Testis (tissue), 3 donors: ENCODE measurements around the gene NRG2. TPM values are rescaled to one million over a fixed set of nuclear protein-coding genes. Genes with fewer than 3 reads are reported as not detected.

Experiments
- DNase-seq: peaks from one replicate; pipeline ENCODE4 v3.0.0-alpha.2; 2019
- H3K27ac ChIP-seq, 2 donors: fragments of 200-600 bp; sonication (generic); one replicate each; pipeline ENCODE4 v1.5.1; 2019
- H3K27me3 ChIP-seq: fragments of 200-600 bp; sonication (generic); one replicate; pipeline ENCODE4 v1.5.1; 2019
- H3K36me3 ChIP-seq: fragments of 200-600 bp; sonication (generic); one replicate; pipeline ENCODE4 v1.5.1; 2017; ENCODE audit warnings: low read depth; ENCODE audit errors: missing control alignments
- H3K4me1 ChIP-seq: fragments of 200-600 bp; sonication (generic); one replicate; pipeline ENCODE4 v1.5.1; 2019
- H3K4me3 ChIP-seq, 2 donors: fragments of 200-600 bp; sonication (generic); one replicate each; pipeline ENCODE4 v1.5.1; 2017 to 2019
- H3K9me3 ChIP-seq: fragments of 200-600 bp; sonication (generic); one replicate; pipeline ENCODE4 v1.5.1; 2017
- CTCF ChIP-seq, 3 experiments: fragments of 450-650 bp in 2 of 3; fragments of 200-600 bp in 1 of 3; sonication (generic) in 1 of 3; IDR thresholded peaks; one replicate each; pipeline ENCODE4 v1.5.1; 2016 to 2019; ENCODE audit warnings: antibody characterized with exemption in 3 of 3, mild to moderate bottlenecking in 2 of 3, moderate library complexity in 1 of 3
- POLR2A ChIP-seq: fragments of 450-650 bp; IDR thresholded peaks from one replicate; pipeline ENCODE4 v1.6.1; 2017; ENCODE audit warnings: antibody characterized with exemption, mild to moderate bottlenecking, moderate library complexity
- WGBS, 2 donors: methylation state at CpG; one replicate each; pipeline ENCODE4 v1.1.5; 2018; 5-methylcytosine and 5-hydroxymethylcytosine counted together
- intact Hi-C: fragments of 100-400 bp; cut with DNase I; formaldehyde crosslinking; loops from one replicate; pipeline ENCODE4 v1.15.1; 2023; ENCODE audit warnings: low total_unique reads
- polyA plus RNA-seq: library from polyadenylated mRNA; stranded (reverse); fragments of 350-450 nt; fragmentation: Illumina TruSeq; extraction: RNeasy Lipid Tissue Mini Kit (QIAGEN cat#74804); gene quantifications from one replicate; pipeline ENCODE4 v1.2.3, GENCODE V29; 2014; ENCODE audit warnings: low read depth, low replicate concordance; ENCODE audit not compliant: insufficient read depth
- total RNA-seq, 2 donors: library from RNA; depleted of rRNA; stranded (reverse); fragments of >200 nt; gene quantifications; one replicate each; pipeline ENCODE4 v1.2.3, GENCODE V29; 2016

The NRG2 gene
- total and polyA plus RNA-seq, 3 donors from 2014 or later = 4.8 to 23.2 (median 13.0) TPM

- WGBS, 2 donors = 80 to 84% methylated on average over 4 of the region's 4 CpGs
Observed at GRCh38 chr5:139964266-139964993, 78.7 kb downstream of the NRG2 start.

GRCh38 chr5:139962445-139962844 is 80.7 kb downstream of the NRG2 start:
- intact Hi-C loops = loop anchor here (10.0 kb wide), 1 partner anchor 88 kb away; no protein-coding TSS in a partner anchor
- TF ChIP-seq POLR2A (no peak), CTCF (IDR thresholded peaks at IDR 0.05) (no peak)
- Histone ChIP-seq H3K27ac (peak overlapping the region in 1 of 2 donors; percentile 30), H3K4me3 (no peak overlapping the region), H3K9me3 (no peaks in the 10 kb centered on the region), H3K27me3 (no peaks in the 10 kb centered on the region), H3K36me3 (no peaks in the 10 kb centered on the region), H3K4me1 (peaks cover 27% of the 10 kb centered on the region)
- 91 to 100% methylated on average over 1 of the region's 1 CpG for WGBS, 2 donors
- DNase-seq = no peak

More at GRCh38 chr5:139964266-139964993, 78.7 kb downstream of the NRG2 start:
- DNase-seq = peak; percentile 10
- Histone ChIP-seq H3K27me3 (no peaks in the 10 kb centered on the region), H3K4me3 (no peak overlapping the region), H3K4me1 (peaks cover 26% of the 10 kb centered on the region), H3K27ac (no peak overlapping the region), H3K36me3 (no peaks in the 10 kb centered on the region), H3K9me3 (no peaks in the 10 kb centered on the region)
- TF ChIP-seq POLR2A = no peak
- intact Hi-C loops = loop anchor here (10.0 kb wide), 1 partner anchor 90 kb away; no protein-coding TSS in a partner anchor

GRCh38 chr5:139961435-139962157 is 81.5 kb downstream of the NRG2 start:
- no peaks in the 10 kb centered on the region for H3K9me3 ChIP-seq
- WGBS, 2 donors = 43 to 67% methylated on average over 2 to 5 of the region's 5 CpGs
- peak overlapping the region in 1 of 2 donors; percentile 30 for H3K27ac ChIP-seq
- no peak overlapping the region for H3K4me3 ChIP-seq
- H3K27me3 ChIP-seq = no peaks in the 10 kb centered on the region
- TF ChIP-seq CTCF (IDR thresholded peaks at IDR 0.05) = no peak
- TF ChIP-seq POLR2A = no peak
- peaks cover 27% of the 10 kb centered on the region for H3K4me1 ChIP-seq
- DNase-seq = peak; percentile 55
- H3K36me3 ChIP-seq = no peaks in the 10 kb centered on the region
- intact Hi-C loops = loop anchor here (10.0 kb wide), 1 partner anchor 87 kb away; no protein-coding TSS in a partner anchor

- intact Hi-C loops = loop anchor here (10.0 kb wide), 1 partner anchor 86 kb away; no protein-coding TSS in a partner anchor
- no peak overlapping the region for H3K4me3 ChIP-seq
- no peaks in the 10 kb centered on the region for H3K36me3 ChIP-seq
- WGBS, 2 donors = 74% methylated on average over 8 to 9 of the region's 9 CpGs
- no peak for DNase-seq
- TF ChIP-seq POLR2A (no peak), CTCF (IDR thresholded peaks at IDR 0.05) (no peak)
- peaks cover 27% of the 10 kb centered on the region for H3K4me1 ChIP-seq
- no peaks in the 10 kb centered on the region for H3K9me3 ChIP-seq
- peak overlapping the region in 1 of 2 donors; percentile 30 for H3K27ac ChIP-seq
- no peaks in the 10 kb centered on the region for H3K27me3 ChIP-seq
Observed at GRCh38 chr5:139960723-139961383, 82.2 kb downstream of the NRG2 start.
